Measurements from ENCODE around the gene STK4.

The STK4 gene

GRCh38 chr20:44966030-44966961 lies at the start of gene STK4:
Gene STK4, plus strand, starts transcription at chr20:44966512. Its CDS starts 57 bp downstream, at chr20:44966569.
- DNase-seq: peak; percentile 75

GRCh38 chr20:44916586-44916985 lies 49.7 kb upstream of the STK4 start:
- no peak for DNase-seq

DNA sequence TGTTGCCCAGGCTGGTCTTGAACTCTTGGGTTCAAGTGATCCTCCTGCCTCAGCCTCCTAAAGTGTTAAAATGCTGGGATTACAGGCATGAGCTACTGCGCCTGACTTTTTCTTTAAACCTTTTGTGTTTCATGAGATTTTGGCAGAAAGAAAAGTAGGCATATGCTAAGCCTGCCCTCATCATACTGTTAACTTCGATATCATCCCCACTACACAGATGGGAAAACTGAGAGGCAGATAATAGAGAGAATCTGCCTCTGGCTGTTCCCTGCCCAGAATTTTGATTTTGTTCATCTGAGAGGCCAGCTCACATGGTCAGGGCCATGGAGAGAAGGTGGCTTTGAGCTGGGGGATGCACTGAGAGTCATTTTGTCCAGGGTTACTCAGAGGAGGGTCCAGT lies 48.9 kb upstream of the STK4 start:
- DNase-seq: no peak

GRCh38 chr20:44918342-44918741 lies 48.0 kb upstream of the STK4 start:
- no peak for DNase-seq

DNA sequence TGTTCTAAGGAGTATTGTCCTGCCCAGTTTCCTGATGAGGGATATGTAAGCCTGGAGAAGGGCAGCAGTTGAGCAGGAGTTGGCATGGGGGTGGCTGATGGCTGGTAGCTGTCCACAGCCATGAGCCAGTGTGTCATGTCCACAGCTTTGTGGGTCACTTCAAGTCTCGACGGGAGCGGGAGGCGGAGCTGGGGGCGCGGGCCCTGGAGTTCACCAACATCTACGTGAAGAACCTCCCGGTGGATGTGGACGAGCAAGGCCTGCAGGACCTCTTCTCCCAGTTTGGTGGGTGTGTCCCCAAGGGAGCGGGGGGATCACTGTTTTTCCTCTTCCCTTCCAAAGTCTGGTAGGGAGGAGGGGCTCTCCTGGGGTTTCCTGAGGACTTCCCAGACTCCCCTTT lies 47.6 kb upstream of the STK4 start:
- no peak for DNase-seq

- no peak for DNase-seq
Measured at GRCh38 chr20:44921447-44921846, 44.9 kb upstream of the STK4 start.

- no peak for DNase-seq
Measured at GRCh38 chr20:44924541-44924940, 41.8 kb upstream of the STK4 start.

DNA sequence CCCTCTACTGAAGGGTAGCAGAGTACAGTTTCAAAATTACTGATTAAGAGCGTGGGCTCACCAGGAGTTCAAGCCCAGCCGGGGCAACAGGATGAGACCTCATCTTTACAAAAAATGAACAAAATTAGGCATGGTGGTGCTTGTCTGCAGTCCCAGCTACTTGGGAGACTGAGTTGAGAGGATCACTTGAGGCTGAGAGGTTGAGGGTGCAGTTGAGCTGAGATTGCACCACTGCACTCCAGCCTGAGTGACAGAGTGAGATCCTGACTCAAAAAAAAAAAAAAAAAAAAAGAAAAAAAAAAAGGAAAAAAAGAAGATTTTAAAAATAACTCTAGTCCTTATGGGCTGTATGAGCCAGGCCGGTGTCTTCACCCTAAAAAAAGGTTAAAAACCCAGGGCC lies 37.7 kb upstream of the STK4 start:
- no peak for DNase-seq

DNA sequence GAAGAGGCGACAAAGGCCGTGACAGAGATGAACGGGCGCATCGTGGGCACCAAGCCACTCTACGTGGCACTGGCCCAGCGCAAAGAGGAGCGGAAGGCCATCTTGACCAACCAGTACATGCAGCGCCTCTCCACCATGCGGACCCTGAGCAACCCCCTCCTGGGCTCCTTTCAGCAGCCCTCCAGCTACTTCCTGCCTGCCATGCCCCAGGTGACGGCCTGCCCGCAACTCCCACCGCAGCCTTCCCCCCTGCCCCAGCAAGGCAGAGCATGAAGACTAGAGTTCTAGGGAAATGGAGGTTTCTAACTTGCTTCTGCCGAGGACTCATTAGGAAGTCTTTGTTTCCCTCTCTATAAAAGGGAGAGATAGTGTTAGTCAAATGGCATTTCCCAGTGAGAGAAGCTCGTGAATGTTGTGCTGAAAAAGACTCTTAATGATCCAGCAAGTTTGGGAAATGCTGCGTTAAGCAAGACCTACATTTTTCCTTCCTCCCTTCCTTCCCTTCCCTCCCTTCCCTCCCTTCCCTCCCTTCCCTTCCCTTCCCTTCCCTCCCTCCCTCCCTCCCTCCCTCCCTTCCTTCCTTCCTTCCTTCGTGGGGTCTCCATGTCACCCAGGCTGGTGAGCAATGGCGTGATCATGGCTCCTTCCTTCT lies 35.7 kb upstream of the STK4 start:
- no peak for DNase-seq

GRCh38 chr20:44931911-44932310 lies 34.4 kb upstream of the STK4 start:
- DNase-seq: no peak

DNA sequence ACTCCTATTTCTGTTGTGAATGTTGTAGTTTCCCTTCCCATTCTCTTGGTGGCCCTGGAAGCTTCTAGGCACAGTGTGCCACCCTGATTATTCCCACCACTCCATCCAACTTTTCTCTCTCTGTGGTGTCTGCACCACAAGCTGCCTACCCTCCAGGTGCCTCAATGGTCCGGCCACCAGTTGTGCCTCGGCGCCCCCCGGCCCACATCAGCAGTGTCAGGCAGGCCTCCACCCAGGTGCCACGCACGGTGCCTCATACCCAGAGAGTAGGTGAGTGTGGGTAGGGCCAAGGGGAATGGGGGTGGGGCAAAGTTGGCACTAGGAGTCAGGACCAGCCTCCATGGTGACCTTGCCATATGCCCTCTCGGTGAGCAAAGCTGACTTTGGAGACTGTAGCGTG lies 33.4 kb upstream of the STK4 start:
- DNase-seq: no peak

DNA sequence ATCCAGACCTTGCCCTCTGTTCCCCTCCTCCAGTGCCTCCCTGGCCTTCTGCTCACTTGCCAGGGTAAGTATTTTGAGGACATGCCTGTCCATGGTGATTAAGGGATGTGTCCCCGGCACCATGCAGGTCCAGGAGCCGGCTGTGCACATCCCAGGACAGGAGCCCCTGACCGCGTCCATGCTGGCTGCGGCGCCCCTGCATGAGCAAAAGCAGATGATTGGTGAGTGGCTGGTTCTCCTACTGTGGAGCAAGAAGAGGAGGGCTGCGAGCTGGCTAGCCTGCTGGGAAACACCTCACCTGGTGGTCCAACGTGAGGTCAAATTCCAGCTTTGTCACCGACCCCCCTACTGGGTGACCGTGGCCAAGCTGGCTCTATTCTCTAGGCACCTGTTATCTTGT lies 29.8 kb upstream of the STK4 start:
- no peak for DNase-seq

DNA sequence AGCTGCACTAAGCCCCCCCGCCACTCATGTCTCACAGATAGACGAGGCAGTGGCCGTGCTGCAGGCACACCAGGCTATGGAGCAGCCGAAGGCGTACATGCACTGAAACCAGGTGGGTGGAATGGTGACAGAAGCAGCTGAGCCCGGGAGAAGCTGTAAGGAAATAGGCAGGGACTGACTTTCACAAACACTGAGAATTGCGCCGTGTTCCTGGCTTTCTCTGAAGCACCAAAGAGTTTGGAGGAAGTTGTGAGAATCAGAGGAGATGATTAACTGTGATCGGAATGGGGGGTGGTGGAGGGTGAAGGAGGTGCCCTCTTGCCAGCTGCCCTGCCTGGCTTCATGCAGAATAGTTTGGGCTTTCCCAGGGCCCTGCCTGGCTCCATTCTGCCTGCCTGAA lies 27.7 kb upstream of the STK4 start:
- no peak for DNase-seq

- no peak for DNase-seq
Measured at GRCh38 chr20:44941120-44941691, 25.1 kb upstream of the STK4 start.

GRCh38 chr20:44942264-44942973 lies 23.9 kb upstream of the STK4 start:
- DNase-seq: no peak

DNA sequence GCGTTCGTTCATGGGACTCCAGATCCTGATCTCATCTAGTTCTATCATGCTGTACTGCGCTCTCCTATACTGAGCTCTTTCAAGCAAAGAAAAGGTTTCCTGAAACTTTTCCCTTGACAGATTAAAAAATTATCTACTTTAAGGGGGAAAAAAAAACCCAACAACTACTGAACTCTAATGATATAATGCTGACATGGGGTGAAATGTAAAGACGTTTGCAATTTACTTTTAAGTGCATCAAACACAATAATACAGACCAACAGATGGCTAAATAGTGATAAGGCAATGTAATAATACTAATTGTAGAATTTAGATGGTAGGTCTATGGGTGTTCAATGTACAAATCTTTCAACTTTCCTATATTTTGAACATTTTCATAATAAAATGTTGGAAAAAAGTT lies 22.5 kb upstream of the STK4 start:
- no peak for DNase-seq

GRCh38 chr20:44945261-44945660 lies 21.1 kb upstream of the STK4 start:
- DNase-seq: no peak

GRCh38 chr20:44946271-44946852 lies 19.9 kb upstream of the STK4 start:
- no peak for DNase-seq

DNA sequence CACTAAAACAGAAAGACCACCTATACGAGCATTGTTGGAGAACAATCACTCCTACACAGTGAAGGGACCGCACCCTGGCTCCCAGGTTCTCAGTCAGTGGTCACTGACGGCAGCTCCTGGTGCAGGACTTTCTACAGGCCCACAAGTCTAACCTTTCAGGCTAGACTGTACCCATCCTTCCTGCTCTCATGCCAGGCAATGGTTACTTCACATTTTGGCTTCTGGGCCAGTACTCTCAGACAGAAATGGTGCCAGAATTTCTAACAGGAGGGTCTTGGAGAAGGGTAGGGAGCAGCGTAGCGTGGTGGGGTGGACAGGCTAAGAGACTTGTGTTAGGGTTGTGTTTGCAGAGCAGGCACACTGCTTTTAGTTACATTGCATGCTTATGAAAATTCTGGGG lies 18.2 kb upstream of the STK4 start:
- no peak for DNase-seq

DNA sequence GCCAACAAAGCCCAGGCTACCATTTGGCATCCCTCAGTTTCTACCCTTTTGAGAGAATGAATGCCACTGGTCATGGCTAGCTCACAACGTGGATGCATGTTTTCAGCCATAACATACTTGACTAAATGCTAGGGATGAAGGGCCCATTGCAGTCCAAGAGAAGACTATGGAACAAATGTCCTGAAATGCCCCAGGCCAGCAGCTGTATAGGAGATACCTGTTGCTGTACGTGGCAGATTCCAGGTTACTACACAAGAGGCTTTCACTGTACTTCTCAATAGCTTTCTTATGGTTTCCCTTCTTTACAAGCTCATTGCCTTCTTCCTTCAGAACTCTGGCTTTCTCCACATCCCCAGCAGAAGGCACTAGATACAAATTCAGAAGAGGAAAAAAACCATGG lies 17.8 kb upstream of the STK4 start:
- no peak for DNase-seq

DNA sequence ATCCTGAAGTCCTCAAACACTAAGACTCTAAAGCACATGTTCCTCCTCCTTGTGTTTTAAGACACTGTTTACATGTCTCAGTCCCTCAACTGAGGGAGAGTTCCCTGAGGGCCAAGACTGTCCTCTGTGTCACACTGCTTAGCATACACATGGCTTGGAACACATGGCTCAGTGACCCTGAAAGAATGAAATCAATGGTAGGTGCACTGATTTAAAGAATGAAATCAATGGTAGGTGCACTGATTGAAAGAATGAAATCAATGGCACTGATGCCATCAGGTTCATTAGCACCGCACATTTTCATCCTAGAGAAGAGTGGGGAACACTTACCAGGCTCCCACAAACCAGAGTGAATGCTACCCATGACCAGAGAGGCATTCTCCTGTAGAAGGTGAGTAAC lies 15.9 kb upstream of the STK4 start:
- DNase-seq: no peak

GRCh38 chr20:44952731-44953130 lies 13.6 kb upstream of the STK4 start:
- no peak for DNase-seq

DNA sequence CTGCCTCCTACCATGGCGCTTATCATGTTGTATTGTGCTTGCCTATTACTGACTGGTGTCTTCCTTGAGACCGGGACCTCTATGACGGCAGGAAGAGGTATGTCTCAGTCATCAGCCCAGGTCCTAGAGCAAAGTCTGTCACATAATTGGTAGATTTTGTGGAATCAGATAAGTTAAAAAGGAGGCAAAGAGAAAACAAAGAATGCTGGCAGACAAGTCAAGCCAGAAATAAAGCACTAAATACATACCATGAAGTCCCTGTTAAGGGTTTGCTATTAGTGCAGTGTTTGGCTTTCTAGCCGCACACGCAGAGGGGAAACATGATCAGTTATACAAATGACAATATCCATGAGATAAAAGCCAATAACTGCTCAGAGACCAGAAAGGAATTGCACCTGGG lies 12.1 kb upstream of the STK4 start:
- DNase-seq: no peak
